K562 (cell line): ENCODE results near the gene CPSF4L. TPM values are rescaled to one million over a fixed set of nuclear protein-coding genes. Genes with fewer than 3 reads are reported as not detected.
A peak's percentile ranks its signal among the peaks of the same experiment; 100 is the strongest.

Source experiments
- DPF2 ChIP-seq: fragments of 450-650 bp; IDR thresholded peaks from 2 replicates; pipeline ENCODE4 v1.6.1; 2016
- EP300 ChIP-seq: IDR thresholded peaks from 2 replicates; pipeline ENCODE4 v1.6.1; 2012; ENCODE audit warnings: low read length, improper control_type of control experiment
- KDM4B ChIP-seq, 2 experiments: fragments of 450-650 bp in 1 of 2; sonication (generic) in 1 of 2; IDR thresholded peaks; 2 replicates each; pipeline ENCODE4 v1.6.1; 2016 to 2017; ENCODE audit warnings: borderline replicate concordance in 2 of 2, antibody characterized with exemption in 1 of 2, low read depth in 1 of 2, mild to moderate bottlenecking in 1 of 2
- KLF16 ChIP-seq: IDR thresholded peaks from 2 replicates; pipeline ENCODE4 v1.6.1; 2016; ENCODE audit warnings: antibody characterized with exemption
- PTBP1 ChIP-seq: fragments of 200-400 bp; formaldehyde crosslinking; IDR thresholded peaks from 2 replicates; pipeline ENCODE4 v1.6.1; 2017; ENCODE audit warnings: low read depth, low read length
- TCF3 ChIP-seq: sonication (generic); formaldehyde crosslinking; IDR thresholded peaks from 2 replicates; pipeline ENCODE4 v1.4.0; 2020; ENCODE audit warnings: mild to moderate bottlenecking, missing genetic modification reagents
- ZBTB7A ChIP-seq: IDR thresholded peaks from 2 replicates; pipeline ENCODE4 v1.6.1; 2011; ENCODE audit warnings: low read depth, mild to moderate bottlenecking, low read length, moderate library complexity, borderline replicate concordance; ENCODE audit not compliant: control insufficient read depth
- ZNF232 ChIP-seq: sonication (generic); formaldehyde crosslinking; IDR thresholded peaks from 2 replicates; pipeline ENCODE4 v1.8.0; 2022; ENCODE audit warnings: mild to moderate bottlenecking, missing genetic modification reagents
- polyA plus RNA-seq, 8 experiments: library from polyadenylated mRNA; depleted of rRNA in 4 of 8; stranded (reverse) in 5 of 8; unstranded in 3 of 8; fragments of >200 nt; fragmentation: Nextera tagmentation in 2 of 8; fragmentation: Illumina TruSeq in 1 of 8; extraction: Ambion mirVana in 2 of 8; extraction: Trizol in 1 of 8; gene quantifications; 2 replicates each; pipeline versions ENCODE4 v1.2.1 to v1.2.3, GENCODE V29; 2011 to 2014; ENCODE audit warnings: inconsistent platforms in 1 of 8, missing spikeins in 1 of 8
- total RNA-seq, 7 experiments: library from RNA; depleted of rRNA in 6 of 7; stranded (reverse); fragments of >200 nt in 6 of 7; fragmentation: Illumina TruSeq in 2 of 7; extraction: Trizol in 2 of 7; gene quantifications; 2 replicates each; pipeline versions ENCODE4 v1.2.1 to v1.2.3, GENCODE V29; 2011 to 2021; ENCODE audit warnings: low replicate concordance in 1 of 7
- TF ChIP-seq, protein P1 (sequence below): fragments of 250-450 bp; sonication (Bioruptor Pico); IDR thresholded peaks from 2 replicates; pipeline ENCODE4 v1.4.0; 2020
- TF ChIP-seq, protein P2 (sequence below): sonication (generic); IDR thresholded peaks from 2 replicates; pipeline ENCODE4 v1.6.1; 2016
- TF ChIP-seq, protein P3 (sequence below): sonication (generic); formaldehyde crosslinking; IDR thresholded peaks from 2 replicates; pipeline ENCODE4 v1.9.0; 2022; ENCODE audit warnings: mild to moderate bottlenecking, missing genetic modification reagents
- TF ChIP-seq, protein P4 (sequence below), 2 experiments: fragments of 150-350 bp in 1 of 2; IDR thresholded peaks; 2 replicates each; pipeline ENCODE4 v1.6.1; 2012 to 2016; ENCODE audit warnings: low read depth in 2 of 2, low read length in 2 of 2, mild to moderate bottlenecking in 1 of 2, moderate library complexity in 1 of 2
- TF ChIP-seq, protein P5 (sequence below): fragments of 250-450 bp; sonication (Bioruptor Pico); IDR thresholded peaks from 2 replicates; pipeline ENCODE4 v1.8.0; 2021; ENCODE audit warnings: moderate library complexity, mild to moderate bottlenecking, inconsistent platforms

Gene CPSF4L
- total and polyA plus RNA-seq, 9 of the 15 experiments (the other 6 are each of a cell fraction or from before 2014, with no cell fraction given) = not detected

DNA sequence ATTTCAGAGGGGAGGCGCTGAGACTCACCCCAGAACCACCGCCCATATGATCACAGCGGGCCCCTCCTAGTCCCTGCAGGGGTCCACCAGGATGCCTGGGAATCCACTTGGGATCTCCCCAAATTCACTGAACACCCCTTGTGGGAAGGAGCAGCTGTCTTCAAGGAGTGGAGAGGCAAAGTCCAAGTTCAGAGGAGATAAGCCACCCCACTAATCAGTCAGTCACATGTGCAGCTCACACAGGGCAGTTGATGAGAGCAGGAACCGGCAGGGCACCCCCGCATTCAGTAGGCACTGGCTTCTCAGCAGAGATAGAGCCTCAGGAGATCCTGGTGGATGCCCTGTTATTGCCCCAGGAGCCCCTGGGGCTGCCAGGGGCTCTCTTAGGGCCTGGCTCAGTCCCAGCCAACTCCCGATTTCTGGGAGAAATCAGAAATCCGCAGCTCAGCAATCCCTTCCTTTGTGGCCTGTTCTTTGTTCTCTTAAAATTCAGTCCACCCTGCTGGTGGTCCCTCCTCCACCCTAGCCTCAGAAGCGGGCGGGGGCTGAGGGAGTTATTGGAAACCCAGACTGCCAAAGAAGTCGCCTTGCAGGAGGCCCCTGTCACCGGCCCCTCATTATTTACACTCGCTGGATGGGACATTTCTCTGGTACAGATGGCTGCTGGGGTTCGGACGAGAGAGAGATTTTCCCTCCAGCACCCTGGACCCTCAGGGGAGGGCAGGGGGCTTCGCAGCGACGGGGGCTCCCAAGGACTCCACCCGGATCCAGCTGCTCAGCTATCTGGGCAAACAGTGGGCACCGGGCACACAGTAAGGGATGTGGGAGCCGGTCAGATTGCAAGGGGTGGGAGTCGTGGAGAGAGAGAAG is 48.3 kb upstream of the CPSF4L start (continued):
- TF ChIP-seq, protein P1, sequence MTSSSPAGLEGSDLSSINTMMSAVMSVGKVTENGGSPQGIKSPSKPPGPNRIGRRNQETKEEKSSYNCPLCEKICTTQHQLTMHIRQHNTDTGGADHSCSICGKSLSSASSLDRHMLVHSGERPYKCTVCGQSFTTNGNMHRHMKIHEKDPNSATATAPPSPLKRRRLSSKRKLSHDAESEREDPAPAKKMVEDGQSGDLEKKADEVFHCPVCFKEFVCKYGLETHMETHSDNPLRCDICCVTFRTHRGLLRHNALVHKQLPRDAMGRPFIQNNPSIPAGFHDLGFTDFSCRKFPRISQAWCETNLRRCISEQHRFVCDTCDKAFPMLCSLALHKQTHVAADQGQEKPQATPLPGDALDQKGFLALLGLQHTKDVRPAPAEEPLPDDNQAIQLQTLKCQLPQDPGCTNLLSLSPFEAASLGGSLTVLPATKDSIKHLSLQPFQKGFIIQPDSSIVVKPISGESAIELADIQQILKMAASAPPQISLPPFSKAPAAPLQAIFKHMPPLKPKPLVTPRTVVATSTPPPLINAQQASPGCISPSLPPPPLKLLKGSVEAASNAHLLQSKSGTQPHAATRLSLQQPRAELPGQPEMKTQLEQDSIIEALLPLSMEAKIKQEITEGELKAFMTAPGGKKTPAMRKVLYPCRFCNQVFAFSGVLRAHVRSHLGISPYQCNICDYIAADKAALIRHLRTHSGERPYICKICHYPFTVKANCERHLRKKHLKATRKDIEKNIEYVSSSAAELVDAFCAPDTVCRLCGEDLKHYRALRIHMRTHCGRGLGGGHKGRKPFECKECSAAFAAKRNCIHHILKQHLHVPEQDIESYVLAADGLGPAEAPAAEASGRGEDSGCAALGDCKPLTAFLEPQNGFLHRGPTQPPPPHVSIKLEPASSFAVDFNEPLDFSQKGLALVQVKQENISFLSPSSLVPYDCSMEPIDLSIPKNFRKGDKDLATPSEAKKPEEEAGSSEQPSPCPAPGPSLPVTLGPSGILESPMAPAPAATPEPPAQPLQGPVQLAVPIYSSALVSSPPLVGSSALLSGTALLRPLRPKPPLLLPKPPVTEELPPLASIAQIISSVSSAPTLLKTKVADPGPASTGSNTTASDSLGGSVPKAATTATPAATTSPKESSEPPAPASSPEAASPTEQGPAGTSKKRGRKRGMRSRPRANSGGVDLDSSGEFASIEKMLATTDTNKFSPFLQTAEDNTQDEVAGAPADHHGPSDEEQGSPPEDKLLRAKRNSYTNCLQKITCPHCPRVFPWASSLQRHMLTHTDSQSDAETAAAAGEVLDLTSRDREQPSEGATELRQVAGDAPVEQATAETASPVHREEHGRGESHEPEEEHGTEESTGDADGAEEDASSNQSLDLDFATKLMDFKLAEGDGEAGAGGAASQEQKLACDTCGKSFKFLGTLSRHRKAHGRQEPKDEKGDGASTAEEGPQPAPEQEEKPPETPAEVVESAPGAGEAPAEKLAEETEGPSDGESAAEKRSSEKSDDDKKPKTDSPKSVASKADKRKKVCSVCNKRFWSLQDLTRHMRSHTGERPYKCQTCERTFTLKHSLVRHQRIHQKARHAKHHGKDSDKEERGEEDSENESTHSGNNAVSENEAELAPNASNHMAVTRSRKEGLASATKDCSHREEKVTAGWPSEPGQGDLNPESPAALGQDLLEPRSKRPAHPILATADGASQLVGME = 0 out of 2 replicates have a peak, but pooled peaks have one; percentile 8
- TF ChIP-seq ZBTB7A (peak; percentile 29; the same call in 1 of the 2 replicates), PTBP1 (no peak), KDM4B (IDR thresholded peaks at IDR 0.05; ENCODE audit: borderline replicate concordance in 2 of 2, low read depth in 1 of 2) (no peak), KLF16 (peak; percentile 46; the same call in 1 of the 2 replicates), ZNF232 (CRISPR knock-in tag) (no peak), DPF2 (peak; percentile 83), TCF3 (CRISPR knock-in tag) (peak; percentile 73), EP300 (peak; percentile 77)
- TF ChIP-seq, protein P2, sequence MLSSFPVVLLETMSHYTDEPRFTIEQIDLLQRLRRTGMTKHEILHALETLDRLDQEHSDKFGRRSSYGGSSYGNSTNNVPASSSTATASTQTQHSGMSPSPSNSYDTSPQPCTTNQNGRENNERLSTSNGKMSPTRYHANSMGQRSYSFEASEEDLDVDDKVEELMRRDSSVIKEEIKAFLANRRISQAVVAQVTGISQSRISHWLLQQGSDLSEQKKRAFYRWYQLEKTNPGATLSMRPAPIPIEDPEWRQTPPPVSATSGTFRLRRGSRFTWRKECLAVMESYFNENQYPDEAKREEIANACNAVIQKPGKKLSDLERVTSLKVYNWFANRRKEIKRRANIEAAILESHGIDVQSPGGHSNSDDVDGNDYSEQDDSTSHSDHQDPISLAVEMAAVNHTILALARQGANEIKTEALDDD = peak; percentile 46; the same call in 1 of the 2 replicates
- TF ChIP-seq, protein P3, sequence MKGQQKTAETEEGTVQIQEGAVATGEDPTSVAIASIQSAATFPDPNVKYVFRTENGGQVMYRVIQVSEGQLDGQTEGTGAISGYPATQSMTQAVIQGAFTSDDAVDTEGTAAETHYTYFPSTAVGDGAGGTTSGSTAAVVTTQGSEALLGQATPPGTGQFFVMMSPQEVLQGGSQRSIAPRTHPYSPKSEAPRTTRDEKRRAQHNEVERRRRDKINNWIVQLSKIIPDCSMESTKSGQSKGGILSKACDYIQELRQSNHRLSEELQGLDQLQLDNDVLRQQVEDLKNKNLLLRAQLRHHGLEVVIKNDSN (CRISPR knock-in tag) = peak; percentile 84
- TF ChIP-seq, protein P4, sequence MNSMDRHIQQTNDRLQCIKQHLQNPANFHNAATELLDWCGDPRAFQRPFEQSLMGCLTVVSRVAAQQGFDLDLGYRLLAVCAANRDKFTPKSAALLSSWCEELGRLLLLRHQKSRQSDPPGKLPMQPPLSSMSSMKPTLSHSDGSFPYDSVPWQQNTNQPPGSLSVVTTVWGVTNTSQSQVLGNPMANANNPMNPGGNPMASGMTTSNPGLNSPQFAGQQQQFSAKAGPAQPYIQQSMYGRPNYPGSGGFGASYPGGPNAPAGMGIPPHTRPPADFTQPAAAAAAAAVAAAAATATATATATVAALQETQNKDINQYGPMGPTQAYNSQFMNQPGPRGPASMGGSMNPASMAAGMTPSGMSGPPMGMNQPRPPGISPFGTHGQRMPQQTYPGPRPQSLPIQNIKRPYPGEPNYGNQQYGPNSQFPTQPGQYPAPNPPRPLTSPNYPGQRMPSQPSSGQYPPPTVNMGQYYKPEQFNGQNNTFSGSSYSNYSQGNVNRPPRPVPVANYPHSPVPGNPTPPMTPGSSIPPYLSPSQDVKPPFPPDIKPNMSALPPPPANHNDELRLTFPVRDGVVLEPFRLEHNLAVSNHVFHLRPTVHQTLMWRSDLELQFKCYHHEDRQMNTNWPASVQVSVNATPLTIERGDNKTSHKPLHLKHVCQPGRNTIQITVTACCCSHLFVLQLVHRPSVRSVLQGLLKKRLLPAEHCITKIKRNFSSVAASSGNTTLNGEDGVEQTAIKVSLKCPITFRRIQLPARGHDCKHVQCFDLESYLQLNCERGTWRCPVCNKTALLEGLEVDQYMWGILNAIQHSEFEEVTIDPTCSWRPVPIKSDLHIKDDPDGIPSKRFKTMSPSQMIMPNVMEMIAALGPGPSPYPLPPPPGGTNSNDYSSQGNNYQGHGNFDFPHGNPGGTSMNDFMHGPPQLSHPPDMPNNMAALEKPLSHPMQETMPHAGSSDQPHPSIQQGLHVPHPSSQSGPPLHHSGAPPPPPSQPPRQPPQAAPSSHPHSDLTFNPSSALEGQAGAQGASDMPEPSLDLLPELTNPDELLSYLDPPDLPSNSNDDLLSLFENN (IDR thresholded peaks at IDR 0.05; ENCODE audit: low read depth in 2 of 2, low read length in 2 of 2) = peak in 1 of 2 experiments; percentile 38; a peak in 1 of 4 replicates
- TF ChIP-seq, protein P5, sequence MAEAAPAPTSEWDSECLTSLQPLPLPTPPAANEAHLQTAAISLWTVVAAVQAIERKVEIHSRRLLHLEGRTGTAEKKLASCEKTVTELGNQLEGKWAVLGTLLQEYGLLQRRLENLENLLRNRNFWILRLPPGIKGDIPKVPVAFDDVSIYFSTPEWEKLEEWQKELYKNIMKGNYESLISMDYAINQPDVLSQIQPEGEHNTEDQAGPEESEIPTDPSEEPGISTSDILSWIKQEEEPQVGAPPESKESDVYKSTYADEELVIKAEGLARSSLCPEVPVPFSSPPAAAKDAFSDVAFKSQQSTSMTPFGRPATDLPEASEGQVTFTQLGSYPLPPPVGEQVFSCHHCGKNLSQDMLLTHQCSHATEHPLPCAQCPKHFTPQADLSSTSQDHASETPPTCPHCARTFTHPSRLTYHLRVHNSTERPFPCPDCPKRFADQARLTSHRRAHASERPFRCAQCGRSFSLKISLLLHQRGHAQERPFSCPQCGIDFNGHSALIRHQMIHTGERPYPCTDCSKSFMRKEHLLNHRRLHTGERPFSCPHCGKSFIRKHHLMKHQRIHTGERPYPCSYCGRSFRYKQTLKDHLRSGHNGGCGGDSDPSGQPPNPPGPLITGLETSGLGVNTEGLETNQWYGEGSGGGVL = no peak
